ENCODE measurements around the gene FICD.

GRCh38 chr12:108498136-108498535, 16.9 kb upstream of the FICD start:
- TF ChIP-seq CTCF (IDR thresholded peaks at IDR 0.05), result no peak
- no peak for TF ChIP-seq POLR2A (IDR thresholded peaks at IDR 0.05)

All from testis (tissue), 2 donors.